GM08714 (cell line): ENCODE data around the gene CDK2AP2.
"Not testable (repeated sequence)": the region's sequence is repeated elsewhere in the genome, so short reads cannot be mapped to it uniquely, and the experiment has no call there.

Experiments used
- H3K4me3 ChIP-seq: fragments of 200-500 bp; sonication (Bioruptor generic); 2 replicates; pipeline ENCODE4 v1.5.1; 2014; ENCODE audit warnings: mild to moderate bottlenecking, low read length, inconsistent platforms
- ZNF274 ChIP-seq: IDR thresholded peaks from 2 replicates; pipeline ENCODE4 v1.6.1; 2012; ENCODE audit warnings: mild to moderate bottlenecking, low read depth, low read length

The CDK2AP2 gene

DNA sequence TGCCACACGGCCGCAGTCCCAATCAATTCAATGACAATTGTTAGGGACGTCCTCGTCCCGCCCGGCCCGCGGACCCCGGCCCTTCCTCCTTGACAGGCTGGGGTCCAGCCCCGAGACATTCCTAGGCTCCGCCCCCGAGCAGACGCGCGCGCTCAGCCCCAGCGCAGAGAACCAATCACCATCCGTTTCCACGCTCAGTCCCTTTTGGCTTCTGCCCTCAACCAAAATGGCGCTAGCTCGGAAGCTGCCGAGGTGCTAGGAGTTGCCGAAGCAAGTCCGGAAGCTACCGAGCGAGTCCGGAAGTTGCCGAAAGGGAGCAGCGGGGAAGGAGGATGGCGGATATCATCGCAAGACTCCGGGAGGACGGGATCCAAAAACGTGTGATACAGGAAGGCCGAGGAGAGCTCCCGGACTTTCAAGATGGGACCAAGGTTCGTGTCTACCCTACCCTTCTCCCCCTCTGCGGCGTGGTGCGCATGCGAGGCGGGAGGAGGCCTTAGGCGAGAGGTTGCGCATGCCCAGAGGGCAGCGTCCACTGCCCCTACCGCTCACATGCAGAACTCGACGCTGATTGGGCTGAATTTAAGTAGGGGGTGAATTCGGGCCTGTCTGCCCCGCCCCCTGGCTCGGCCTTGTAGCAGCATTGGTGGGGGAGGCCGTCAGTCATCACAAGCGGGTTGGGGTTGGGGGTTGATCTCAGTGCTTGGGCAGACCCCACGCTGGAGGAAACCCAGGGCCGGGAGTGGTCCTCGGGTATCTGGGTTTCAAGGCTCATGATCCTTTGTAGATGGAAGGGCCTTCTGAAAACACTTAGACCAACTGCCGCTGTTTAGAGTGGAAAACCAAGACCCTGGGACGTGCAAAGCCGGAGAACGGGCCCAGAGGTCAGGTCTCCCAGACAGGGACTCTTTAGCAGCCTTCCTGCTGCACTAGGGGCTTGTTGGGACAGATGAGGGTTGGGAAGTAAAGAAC lies 24.8 kb downstream of the CDK2AP2 start, which contains the start of gene AIP:
AIP (plus strand) TSS at position 200 of the 972 bp plus-strand sequence; CDS start at position 333, 133 bp downstream.
- H3K4me3 ChIP-seq, result peak within 1 kb of the TSS; percentile 59; the same call in 1 of the 2 replicates
- TF ChIP-seq ZNF274, result no peak

DNA sequence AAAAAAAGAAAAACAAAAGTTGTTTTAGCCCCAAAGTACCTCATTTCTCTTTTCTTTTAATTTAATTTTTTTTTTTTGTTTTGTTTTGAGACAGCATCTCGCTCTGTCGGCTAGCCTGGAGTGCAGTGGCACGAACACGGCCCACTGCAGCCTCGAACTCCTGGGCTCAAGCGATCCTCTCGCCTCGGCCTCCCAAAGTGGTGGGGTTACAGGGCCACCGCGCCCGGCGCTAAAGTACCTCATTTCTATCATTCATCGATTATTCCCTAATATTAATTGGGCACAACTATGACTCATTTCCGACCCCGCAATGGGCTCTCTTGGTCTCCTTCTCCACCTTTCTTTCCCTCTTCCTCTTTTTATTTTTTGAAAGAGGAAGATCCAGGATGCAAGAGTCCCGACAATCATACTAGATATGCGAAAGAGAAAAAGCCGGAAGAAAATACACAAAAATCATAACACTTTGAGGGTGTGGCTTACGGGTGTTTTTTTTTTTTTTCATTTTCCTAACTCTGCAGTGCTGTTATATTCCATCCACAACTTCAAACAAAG lies 25.6 kb downstream of the CDK2AP2 start:
- TF ChIP-seq ZNF274, result no peak
- peak overlapping the region; percentile 59; the same call in 1 of the 2 replicates for H3K4me3 ChIP-seq

- H3K4me3 ChIP-seq, result not testable (repeated sequence)
Measured at GRCh38 chr11:67477344-67478050, 30.5 kb downstream of the CDK2AP2 start.

- not testable (repeated sequence) for H3K4me3 ChIP-seq
Measured at GRCh38 chr11:67476692-67477091, 31.3 kb downstream of the CDK2AP2 start.

DNA sequence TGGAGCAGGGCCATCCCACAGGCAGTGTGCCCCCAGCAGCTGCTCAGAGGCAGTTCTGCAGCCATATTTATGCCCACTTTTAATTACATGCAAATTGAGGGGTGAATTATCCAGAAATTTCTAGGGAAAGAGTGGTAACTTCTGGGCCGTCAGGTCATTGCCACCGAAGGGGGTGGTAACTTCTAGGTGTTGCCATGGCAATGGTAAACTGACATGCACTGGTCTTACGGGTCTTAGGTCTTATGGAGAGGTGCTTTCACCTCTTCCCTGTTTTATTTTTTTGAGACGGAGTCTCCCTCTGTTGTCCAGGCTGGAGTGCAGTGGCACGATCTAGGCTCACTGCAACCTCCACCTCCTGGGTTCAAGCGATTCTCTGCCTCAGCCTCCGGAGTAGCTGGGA lies 35.1 kb downstream of the CDK2AP2 start:
- no peak overlapping the region for H3K4me3 ChIP-seq
- TF ChIP-seq ZNF274, result no peak

GRCh38 chr11:67470337-67471002 lies 37.5 kb downstream of the CDK2AP2 start:
- no peak for TF ChIP-seq ZNF274
- no peak overlapping the region for H3K4me3 ChIP-seq

- no peak for TF ChIP-seq ZNF274
- H3K4me3 ChIP-seq, result peak overlapping the region; percentile 52; the same call in 1 of the 2 replicates
Measured at GRCh38 chr11:67469508-67469811, 38.5 kb downstream of the CDK2AP2 start.

GRCh38 chr11:67468759-67469507 lies 39.0 kb downstream of the CDK2AP2 start, which contains the start of gene TMEM134:
TMEM134 (minus strand) TSS chr11:67469251; CDS start chr11:67469192, 59 bp downstream.
- peak within 1 kb of the TSS; percentile 82 for H3K4me3 ChIP-seq
- TF ChIP-seq ZNF274, result no peak

GRCh38 chr11:67468456-67468758 lies 39.6 kb downstream of the CDK2AP2 start:
- no peak for TF ChIP-seq ZNF274
- H3K4me3 ChIP-seq, result peak overlapping the region; percentile 82

- no peak for TF ChIP-seq ZNF274
- peak overlapping the region; percentile 82; the same call in 1 of the 2 replicates for H3K4me3 ChIP-seq
Measured at GRCh38 chr11:67468056-67468455, 39.9 kb downstream of the CDK2AP2 start.

- no peak overlapping the region for H3K4me3 ChIP-seq
- no peak for TF ChIP-seq ZNF274
Measured at GRCh38 chr11:67466962-67467771, 40.8 kb downstream of the CDK2AP2 start.

- H3K4me3 ChIP-seq, result no peak overlapping the region
- TF ChIP-seq ZNF274, result no peak
Measured at GRCh38 chr11:67466367-67466766, 41.6 kb downstream of the CDK2AP2 start.

GRCh38 chr11:67465530-67465929 lies 42.4 kb downstream of the CDK2AP2 start:
- H3K4me3 ChIP-seq, result peak overlapping the region; percentile 81
